CD4-positive, alpha-beta T cell treated with Interferon gamma for 1 hour (primary cell): ENCODE measurements around the gene AMN.

Experiments used
- DNase-seq: peaks from one replicate; pipeline ENCODE4 v3.0.0-alpha.2; 2020

Gene AMN

GRCh38 chr14:102930138-102930752 is 7.8 kb downstream of the AMN start:
- DNase-seq, result no peak

- no peak for DNase-seq
Observed at GRCh38 chr14:102930753-102931579, 8.5 kb downstream of the AMN start.

GRCh38 chr14:102931580-102932285 is 9.3 kb downstream of the AMN start:
- no peak for DNase-seq

GRCh38 chr14:102932484-102933248 is 10.2 kb downstream of the AMN start:
- DNase-seq, result no peak

- no peak for DNase-seq
Observed at GRCh38 chr14:102933618-102934231, 11.3 kb downstream of the AMN start.

GRCh38 chr14:102935756-102936155 is 13.3 kb downstream of the AMN start:
- DNase-seq, result no peak

- DNase-seq, result no peak
Observed at GRCh38 chr14:102937331-102938175, 15.1 kb downstream of the AMN start.

GRCh38 chr14:102938191-102938590 is 15.7 kb downstream of the AMN start:
- no peak for DNase-seq

GRCh38 chr14:102939329-102939728 is 16.9 kb downstream of the AMN start:
- DNase-seq, result no peak

- no peak for DNase-seq
Observed at GRCh38 chr14:102939820-102940561, 17.5 kb downstream of the AMN start.

- no peak for DNase-seq
Observed at GRCh38 chr14:102940729-102941362, 18.4 kb downstream of the AMN start.

- no peak for DNase-seq
Observed at GRCh38 chr14:102941419-102942011, 19.1 kb downstream of the AMN start.

- DNase-seq, result no peak
Observed at GRCh38 chr14:102942069-102942468, 19.6 kb downstream of the AMN start.

GRCh38 chr14:102943454-102943853 is 21.0 kb downstream of the AMN start:
- DNase-seq, result no peak

- DNase-seq, result no peak
Observed at GRCh38 chr14:102943979-102944378, 21.5 kb downstream of the AMN start.

GRCh38 chr14:102944448-102945330 is 22.2 kb downstream of the AMN start:
- DNase-seq, result no peak

- DNase-seq, result no peak
Observed at GRCh38 chr14:102945346-102946130, 23.1 kb downstream of the AMN start.
